Heart right ventricle (tissue), 16 donors: Measurements from ENCODE around the gene MTHFD1L. TPM values are rescaled to one million over a fixed set of nuclear protein-coding genes. Genes with fewer than 3 reads are reported as not detected.

Experiments
- ATAC-seq, 8 donors: fragments of 200-7000 bp; cut with Tn5 transposase; one replicate each; pipeline ENCODE4 v1.9.1; 2020; ENCODE audit warnings: mild to moderate bottlenecking in 8 of 8, moderate library complexity in 8 of 8, moderate number of reproducible peaks in 1 of 8
- DNase-seq, 2 donors: peaks; one replicate each; pipeline ENCODE4 v3.0.0-alpha.2; 2020
- H3K27ac ChIP-seq, 10 donors: fragments of 200-600 bp; sonication (generic) in 2 of 10; one replicate each; pipeline versions ENCODE4 v1.5.0 to v1.8.0; 2020 to 2022; ENCODE audit warnings: mild to moderate bottlenecking in 3 of 10
- H3K27me3 ChIP-seq, 7 donors: fragments of 200-600 bp; one replicate each; pipeline ENCODE4 v1.8.0; 2021 to 2022; ENCODE audit warnings: mild to moderate bottlenecking in 2 of 7
- H3K36me3 ChIP-seq, 9 donors: fragments of 200-600 bp; sonication (generic) in 1 of 9; one replicate each; pipeline versions ENCODE4 v1.5.0 to v1.8.0; 2020 to 2022; ENCODE audit warnings: mild to moderate bottlenecking in 2 of 9
- H3K4me1 ChIP-seq, 9 donors: fragments of 200-600 bp; sonication (generic) in 1 of 9; one replicate each; pipeline versions ENCODE4 v1.5.0 to v1.8.0; 2020 to 2022; ENCODE audit warnings: mild to moderate bottlenecking in 4 of 9
- H3K4me3 ChIP-seq, 10 donors: fragments of 200-600 bp; sonication (generic) in 2 of 10; one replicate each; pipeline versions ENCODE4 v1.5.0 to v1.8.0; 2020 to 2022; ENCODE audit warnings: mild to moderate bottlenecking in 7 of 10, moderate library complexity in 2 of 10
- H3K9me3 ChIP-seq, 11 donors: fragments of 200-600 bp in 10 of 11; sonication (generic) in 2 of 11; one replicate each; pipeline versions ENCODE4 v1.5.0 to v1.8.0; 2013 to 2022; ENCODE audit warnings: mild to moderate bottlenecking in 2 of 11, control low read depth in 1 of 11, moderate library complexity in 1 of 11
- CTCF ChIP-seq, 9 donors: fragments of 200-600 bp; sonication (generic) in 2 of 9; IDR thresholded peaks; one replicate each; pipeline versions ENCODE4 v1.5.0 to v1.8.0; 2021 to 2022; ENCODE audit warnings: antibody characterized with exemption in 9 of 9, mild to moderate bottlenecking in 5 of 9, moderate library complexity in 1 of 9
- WGBS, 2 donors: extraction: QIAGEN DNeasy Blood & Tissue Kit; methylation state at CpG; one replicate each; pipeline ENCODE4 v1.1.7; 2013; ENCODE audit warnings: inconsistent platforms in 1 of 2; 5-methylcytosine and 5-hydroxymethylcytosine counted together
- intact Hi-C, 10 donors: fragments of 100-400 bp; cut with DNase I; formaldehyde crosslinking; loops; one replicate each; pipeline versions ENCODE4 v1.11.1 to v1.14.2; 2022
- polyA plus RNA-seq, 2 donors: library from polyadenylated mRNA; stranded (reverse); fragments of 200-250 nt; gene quantifications; one replicate each; pipeline ENCODE4 v1.2.3, GENCODE V29; 2013
- total RNA-seq, 10 donors: library from RNA; stranded (reverse); fragmentation: NEBNext Ultra II Directional in 3 of 10; extraction: Animal tissue kit (Norgen Biotek cat#: 25700) in 3 of 10; gene quantifications; one replicate each; pipeline versions ENCODE4 v1.2.1 to v1.2.4, GENCODE V29; 2021 to 2023
- donor health status: Arrhythmogenic right ventricular cardiomyopathy.
- donor health status: ischemic (EF 13 %, LVEDD 7.1; RV severe dilation, severe dysfunction).
- donor health status: healthy with polysubstance abuse.
- donor health status: DM: no; HTN: yes; CAD: no.
- donor health status: DM: no; HTN: no; CAD: no.
- donor health status: ischemic (EF 25% LVEDD 6.9; RV normal size, moderate dysfunction).
- donor health status: ischemic (EF 25% LVEDD 5.7; RV mildly dilated, moderate dysfunction).
- donor health status: healthy.
- donor health status: DM: yes; HTN: yes; CAD: no.
- donor health status: Ischemic cardiomyopathy.
- donor health status: ischemic (EF 35%, LVEDD 5.7; RV mildly dilated, moderate dysfunction).
- donor health status: nonischemic (EF 11% LVEDD 7.7; RV severe dilation, severe dysfunction).
- donor health status: DM: yes; HTN: yes; CAD: no.
- donor health status: PGD.
- donor health status: ischemic (EF 29% LVEDD 5.4; RV normal size, mild dysfunction).
- donor health status: nonischemic (EF 23%, LVEDD 6.1; RV moderate dilation, normal function).

The MTHFD1L gene
- total and polyA plus RNA-seq, 12 donors = 1.2 to 10.8 (median 3.8) TPM

GRCh38 chr6:151088963-151089362 is 223.5 kb downstream of the MTHFD1L start:
- Histone ChIP-seq H3K27ac (peak overlapping the region in 3 of 10 donors; percentile 8 to 29 (median 25)), H3K4me1 (peaks cover 0 to 29% (median 13%) of the 10 kb centered on the region in 9 donors), H3K9me3 (no peaks in the 10 kb centered on the region), H3K36me3 (peaks cover 0 to 5% (median 0%) of the 10 kb centered on the region in 9 donors), H3K27me3 (no peaks in the 10 kb centered on the region), H3K4me3 (no peak overlapping the region)
- DNase-seq (no peak), ATAC-seq (no peak)
- 82 to 97% methylated on average over 3 of the region's 3 CpGs for WGBS, 2 donors
- intact Hi-C loops = no loop called here
- TF ChIP-seq CTCF (IDR thresholded peaks at IDR 0.05) = no peak

- Histone ChIP-seq H3K27me3 (no peaks in the 10 kb centered on the region), H3K4me1 (peaks cover 0 to 29% (median 13%) of the 10 kb centered on the region in 9 donors), H3K9me3 (no peaks in the 10 kb centered on the region), H3K27ac (no peak overlapping the region), H3K36me3 (peaks cover 0 to 5% (median 0%) of the 10 kb centered on the region in 9 donors), H3K4me3 (no peak overlapping the region)
- TF ChIP-seq CTCF (IDR thresholded peaks at IDR 0.05) = no peak
- WGBS, 2 donors = 90 to 92% methylated on average over 4 of the region's 4 CpGs
- intact Hi-C loops = no loop called here
- DNase-seq (no peak), ATAC-seq (no peak)
Measured at GRCh38 chr6:151089978-151090377, 224.5 kb downstream of the MTHFD1L start.

- ATAC-seq (no peak), DNase-seq (no peak)
- intact Hi-C loops = no loop called here
- H3K27ac ChIP-seq = no peak overlapping the region
- H3K27me3 ChIP-seq = no peaks in the 10 kb centered on the region
- H3K4me3 ChIP-seq = no peak overlapping the region
- TF ChIP-seq CTCF (IDR thresholded peaks at IDR 0.05) = no peak
- H3K4me1 ChIP-seq = peaks cover 0 to 29% (median 13%) of the 10 kb centered on the region in 9 donors
- no peaks in the 10 kb centered on the region for H3K9me3 ChIP-seq
- H3K36me3 ChIP-seq = peaks cover 0 to 5% (median 0%) of the 10 kb centered on the region in 9 donors
- WGBS, 2 donors = 82 to 98% methylated on average over 4 of the region's 4 CpGs
Measured at GRCh38 chr6:151091571-151091970, 226.1 kb downstream of the MTHFD1L start.

- Histone ChIP-seq H3K4me3 (no peak overlapping the region), H3K4me1 (peaks cover 0 to 24% (median 11%) of the 10 kb centered on the region in 9 donors), H3K36me3 (peaks cover 0 to 5% (median 0%) of the 10 kb centered on the region in 9 donors), H3K27me3 (no peaks in the 10 kb centered on the region), H3K27ac (no peak overlapping the region), H3K9me3 (no peaks in the 10 kb centered on the region)
- WGBS, 2 donors = 48 to 67% methylated on average over 5 of the region's 5 CpGs
- TF ChIP-seq CTCF (IDR thresholded peaks at IDR 0.05) = no peak
- ATAC-seq (no peak), DNase-seq (no peak)
- intact Hi-C loops = no loop called here
Measured at GRCh38 chr6:151092591-151092990, 227.1 kb downstream of the MTHFD1L start.
